ENCODE data around the gene CHST9. TPM values are rescaled to one million over a fixed set of nuclear protein-coding genes. Genes with fewer than 3 reads are reported as not detected.

CHST9 gene
- total and polyA plus RNA-seq, 2 of the 13 experiments (the other 11 are each of a cell fraction or from before 2014, with no cell fraction given): 3.2 to 9.6 TPM

DNA sequence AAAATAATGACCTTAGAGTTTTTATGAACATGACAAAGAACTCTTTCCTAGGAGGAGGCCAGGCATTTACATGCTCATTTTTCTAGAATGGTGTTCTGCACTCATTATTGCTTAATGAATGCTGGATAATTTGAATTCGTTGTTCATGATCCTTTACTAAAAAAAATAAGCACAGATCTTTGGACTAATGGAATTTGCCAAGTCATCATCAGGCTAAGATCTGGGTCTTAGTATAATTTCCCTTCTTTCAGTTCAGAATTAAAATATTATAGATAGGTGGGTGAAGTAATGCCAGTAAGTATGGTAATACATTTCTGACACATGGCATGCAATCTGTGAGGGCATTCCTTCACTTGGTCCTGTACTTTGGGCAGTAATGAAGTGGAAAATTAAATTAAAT lies 175.8 kb downstream of the CHST9 start:
- Histone ChIP-seq H3K4me2 (ENCODE audit: low read depth, low read length) (no peak overlapping the region), H3K27ac (ENCODE audit: extremely low read length, insufficient read depth, low read length) (no peak overlapping the region), H2AFZ (ENCODE audit: low read length) (no peak overlapping the region), H3K27me3 (ENCODE audit: control insufficient read depth in 1 of 2, insufficient read depth in 2 of 2, low read length in 2 of 2) (no peaks in the 10 kb centered on the region), H3K79me2 (ENCODE audit: insufficient read depth, low read length) (no peaks in the 10 kb centered on the region), H3K9ac (ENCODE audit: insufficient read depth, low read depth, low read length) (no peak overlapping the region), H3K36me3 (replicated peaks in 1 of 2; ENCODE audit: control insufficient read depth in 1 of 2, insufficient read depth in 2 of 2, low read length in 2 of 2) (no peaks in the 10 kb centered on the region), H3K4me1 (ENCODE audit: insufficient read depth, low read length) (no peaks in the 10 kb centered on the region), H3K9me3 (ENCODE audit: low read length) (no peaks in the 10 kb centered on the region), H4K20me1 (ENCODE audit: insufficient read depth, low read length) (no peaks in the 10 kb centered on the region), H3K4me3 (replicated peaks in 1 of 3; ENCODE audit: insufficient read depth in 1 of 3, low read depth in 2 of 3, low read length in 3 of 3) (no peak overlapping the region)
- FAIRE-seq (no peak), DNase-seq (ENCODE audit: low spot score) (no peak), ATAC-seq (no peak)
- in situ Hi-C loops (cut with HindIII; ENCODE audit: extremely low pct_ligation_motif_present, low pct_unique_long_range_greater_than_20kb): no loop called here
- TF ChIP-seq, protein P1, sequence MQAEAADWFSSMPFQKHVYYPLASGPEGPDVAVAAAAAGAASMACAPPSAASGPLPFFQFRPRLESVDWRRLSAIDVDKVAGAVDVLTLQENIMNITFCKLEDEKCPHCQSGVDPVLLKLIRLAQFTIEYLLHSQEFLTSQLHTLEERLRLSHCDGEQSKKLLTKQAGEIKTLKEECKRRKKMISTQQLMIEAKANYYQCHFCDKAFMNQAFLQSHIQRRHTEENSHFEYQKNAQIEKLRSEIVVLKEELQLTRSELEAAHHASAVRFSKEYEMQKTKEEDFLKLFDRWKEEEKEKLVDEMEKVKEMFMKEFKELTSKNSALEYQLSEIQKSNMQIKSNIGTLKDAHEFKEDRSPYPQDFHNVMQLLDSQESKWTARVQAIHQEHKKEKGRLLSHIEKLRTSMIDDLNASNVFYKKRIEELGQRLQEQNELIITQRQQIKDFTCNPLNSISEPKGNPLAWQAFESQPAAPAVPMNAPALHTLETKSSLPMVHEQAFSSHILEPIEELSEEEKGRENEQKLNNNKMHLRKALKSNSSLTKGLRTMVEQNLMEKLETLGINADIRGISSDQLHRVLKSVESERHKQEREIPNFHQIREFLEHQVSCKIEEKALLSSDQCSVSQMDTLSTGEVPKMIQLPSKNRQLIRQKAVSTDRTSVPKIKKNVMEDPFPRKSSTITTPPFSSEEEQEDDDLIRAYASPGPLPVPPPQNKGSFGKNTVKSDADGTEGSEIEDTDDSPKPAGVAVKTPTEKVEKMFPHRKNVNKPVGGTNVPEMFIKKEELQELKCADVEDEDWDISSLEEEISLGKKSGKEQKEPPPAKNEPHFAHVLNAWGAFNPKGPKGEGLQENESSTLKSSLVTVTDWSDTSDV (CRISPR knock-in tag; IDR thresholded peaks at IDR 0.05): no peak
- no peak for TF ChIP-seq GATAD2A (CRISPR knock-in tag; IDR thresholded peaks at IDR 0.05)
- TF ChIP-seq MAFF (IDR thresholded peaks at IDR 0.05; ENCODE audit: low read depth, low read length): peak; percentile 20; the same call in 1 of the 2 replicates
- TF ChIP-seq NFE2L2 (IDR thresholded peaks at IDR 0.05; ENCODE audit: low read length): peak; percentile 52
- peak; percentile 44 to 45; a peak in 2 of 4 replicates for TF ChIP-seq MAFK (conservative IDR thresholded peaks at IDR 0.05 in 1 of 2, IDR thresholded peaks at IDR 0.05 in 1 of 2; ENCODE audit: low read length in 2 of 2)
- WGBS (ENCODE audit: low lambda C conversion rate): 69% methylated on average over 1 of the region's 1 CpG
- POLR2A ChIA-PET: no interaction called here
- CTCF ChIA-PET (ENCODE audit: low intra/inter-chr PET ratio, low total read pairs): no interaction called here
- intact Hi-C loops (cut with micrococcal nuclease; ENCODE audit: unreplicated experiment): loop anchor here (10.0 kb wide), 1 partner anchor 384 kb away; no protein-coding TSS in a partner anchor
- no TSS peak for BruUV-seq (replicated peaks)

DNA sequence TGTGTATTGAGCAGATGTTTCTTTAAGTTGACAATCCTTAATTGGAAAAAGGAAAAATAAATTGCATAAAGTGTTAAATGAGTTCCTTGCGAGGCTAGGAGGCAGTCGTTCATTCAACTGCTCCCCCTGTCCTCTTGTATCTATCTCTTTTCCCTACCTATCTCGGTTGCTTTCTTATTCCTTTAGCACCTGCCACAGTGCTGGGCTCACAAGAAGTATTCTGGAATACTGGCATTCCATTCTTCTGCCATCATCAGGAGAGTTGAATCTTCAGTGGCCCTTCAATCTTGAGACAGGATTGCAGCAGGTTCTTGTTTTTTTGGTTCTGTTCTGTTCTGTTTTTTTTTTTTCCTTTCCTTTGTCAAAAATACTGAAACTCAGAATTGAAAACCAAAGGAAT lies 176.5 kb downstream of the CHST9 start:
- H3K27ac ChIP-seq (ENCODE audit: extremely low read length, insufficient read depth, low read length): no peak overlapping the region
- in situ Hi-C loops (cut with HindIII; ENCODE audit: extremely low pct_ligation_motif_present, low pct_unique_long_range_greater_than_20kb) (no loop called here), intact Hi-C loops (cut with micrococcal nuclease; ENCODE audit: unreplicated experiment) (loop anchor here (10.0 kb wide), 1 partner anchor 384 kb away; no protein-coding TSS in a partner anchor)
- no peaks in the 10 kb centered on the region for H3K79me2 ChIP-seq (ENCODE audit: insufficient read depth, low read length)
- no peaks in the 10 kb centered on the region for H4K20me1 ChIP-seq (ENCODE audit: insufficient read depth, low read length)
- no peaks in the 10 kb centered on the region for H3K9me3 ChIP-seq (ENCODE audit: low read length)
- no TSS peak for BruUV-seq (replicated peaks)
- no peak overlapping the region for H2AFZ ChIP-seq (ENCODE audit: low read length)
- CTCF ChIA-PET (ENCODE audit: low intra/inter-chr PET ratio, low total read pairs): no interaction called here
- H3K4me2 ChIP-seq (ENCODE audit: low read depth, low read length): no peak overlapping the region
- POLR2A ChIA-PET: no interaction called here
- H3K9ac ChIP-seq (ENCODE audit: insufficient read depth, low read depth, low read length): no peak overlapping the region
- no peak for ATAC-seq
- no peak for FAIRE-seq
- no peaks in the 10 kb centered on the region for H3K4me1 ChIP-seq (ENCODE audit: insufficient read depth, low read length)
- H3K4me3 ChIP-seq (replicated peaks in 1 of 3; ENCODE audit: insufficient read depth in 1 of 3, low read depth in 2 of 3, low read length in 3 of 3): no peak overlapping the region
- no peaks in the 10 kb centered on the region for H3K27me3 ChIP-seq (ENCODE audit: control insufficient read depth in 1 of 2, insufficient read depth in 2 of 2, low read length in 2 of 2)
- DNase-seq (ENCODE audit: low spot score): no peak
- 74% methylated on average over 3 of the region's 3 CpGs for WGBS (ENCODE audit: low lambda C conversion rate)
- no peaks in the 10 kb centered on the region for H3K36me3 ChIP-seq (replicated peaks in 1 of 2; ENCODE audit: control insufficient read depth in 1 of 2, insufficient read depth in 2 of 2, low read length in 2 of 2)
- TF ChIP-seq ZNF549 (CRISPR knock-in tag; IDR thresholded peaks at IDR 0.05): no peak
- TF ChIP-seq NR2F2 (IDR thresholded peaks at IDR 0.05; ENCODE audit: borderline replicate concordance, low read depth): no peak
- no peak for TF ChIP-seq ZMYM4 (CRISPR knock-in tag; IDR thresholded peaks at IDR 0.05)
- TF ChIP-seq ISL2 (CRISPR knock-in tag; IDR thresholded peaks at IDR 0.05): no peak
- no peak for TF ChIP-seq SP2 (CRISPR knock-in tag; IDR thresholded peaks at IDR 0.05)
- TF ChIP-seq ZNF672 (CRISPR knock-in tag; IDR thresholded peaks at IDR 0.05): no peak
- TF ChIP-seq ZNF30 (CRISPR knock-in tag; IDR thresholded peaks at IDR 0.05): no peak
- TF ChIP-seq ZZZ3 (CRISPR knock-in tag; IDR thresholded peaks at IDR 0.05; ENCODE audit: borderline replicate concordance): no peak
- TF ChIP-seq, protein P2, sequence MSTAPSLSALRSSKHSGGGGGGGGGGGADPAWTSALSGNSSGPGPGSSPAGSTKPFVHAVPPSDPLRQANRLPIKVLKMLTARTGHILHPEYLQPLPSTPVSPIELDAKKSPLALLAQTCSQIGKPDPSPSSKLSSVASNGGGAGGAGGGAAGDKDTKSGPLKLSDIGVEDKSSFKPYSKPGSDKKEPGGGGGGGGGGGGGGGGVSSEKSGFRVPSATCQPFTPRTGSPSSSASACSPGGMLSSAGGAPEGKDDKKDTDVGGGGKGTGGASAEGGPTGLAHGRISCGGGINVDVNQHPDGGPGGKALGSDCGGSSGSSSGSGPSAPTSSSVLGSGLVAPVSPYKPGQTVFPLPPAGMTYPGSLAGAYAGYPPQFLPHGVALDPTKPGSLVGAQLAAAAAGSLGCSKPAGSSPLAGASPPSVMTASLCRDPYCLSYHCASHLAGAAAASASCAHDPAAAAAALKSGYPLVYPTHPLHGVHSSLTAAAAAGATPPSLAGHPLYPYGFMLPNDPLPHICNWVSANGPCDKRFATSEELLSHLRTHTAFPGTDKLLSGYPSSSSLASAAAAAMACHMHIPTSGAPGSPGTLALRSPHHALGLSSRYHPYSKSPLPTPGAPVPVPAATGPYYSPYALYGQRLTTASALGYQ (CRISPR knock-in tag; IDR thresholded peaks at IDR 0.05): no peak
- no peak for TF ChIP-seq SMAD9 (CRISPR knock-in tag; IDR thresholded peaks at IDR 0.05)
- TF ChIP-seq, protein P3, sequence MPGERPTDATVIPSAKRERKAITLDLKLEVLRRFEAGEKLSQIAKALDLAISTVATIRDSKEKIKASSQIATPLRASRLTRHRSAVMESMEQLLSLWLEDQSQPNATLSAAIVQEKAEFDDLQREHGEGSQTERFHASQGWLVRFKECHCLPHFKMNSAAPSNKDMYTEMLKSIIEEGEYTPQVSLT (CRISPR knock-in tag; IDR thresholded peaks at IDR 0.05; ENCODE audit: borderline replicate concordance, low read depth): no peak
- no peak for TF ChIP-seq MEF2D (CRISPR knock-in tag; IDR thresholded peaks at IDR 0.05)
